ENCODE data around the gene EIF4H.

The EIF4H gene

DNA sequence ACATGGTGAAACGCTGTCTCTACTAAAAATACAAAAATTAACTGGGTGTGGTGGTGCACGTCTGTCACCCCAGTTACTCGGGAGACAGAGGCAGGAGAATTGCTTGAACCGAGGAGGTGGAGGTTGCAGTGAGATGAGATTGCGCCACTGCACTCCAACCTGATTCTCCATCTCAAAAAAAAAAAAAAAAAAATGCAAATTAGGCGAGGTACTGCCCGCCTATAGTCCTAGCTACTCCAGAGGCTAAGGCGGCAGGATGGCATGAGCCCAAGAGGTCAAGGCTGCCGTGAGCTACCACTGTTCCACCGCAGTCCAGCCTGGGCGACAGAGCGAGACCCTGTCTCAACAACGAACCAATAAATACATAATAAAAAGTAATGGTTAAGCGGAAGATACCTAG lies 1.1 kb upstream of the EIF4H start:
- no peak for TF ChIP-seq TAF1 (IDR thresholded peaks at IDR 0.05; ENCODE audit: borderline replicate concordance, insufficient read depth, low read length)
- TF ChIP-seq, protein P1, sequence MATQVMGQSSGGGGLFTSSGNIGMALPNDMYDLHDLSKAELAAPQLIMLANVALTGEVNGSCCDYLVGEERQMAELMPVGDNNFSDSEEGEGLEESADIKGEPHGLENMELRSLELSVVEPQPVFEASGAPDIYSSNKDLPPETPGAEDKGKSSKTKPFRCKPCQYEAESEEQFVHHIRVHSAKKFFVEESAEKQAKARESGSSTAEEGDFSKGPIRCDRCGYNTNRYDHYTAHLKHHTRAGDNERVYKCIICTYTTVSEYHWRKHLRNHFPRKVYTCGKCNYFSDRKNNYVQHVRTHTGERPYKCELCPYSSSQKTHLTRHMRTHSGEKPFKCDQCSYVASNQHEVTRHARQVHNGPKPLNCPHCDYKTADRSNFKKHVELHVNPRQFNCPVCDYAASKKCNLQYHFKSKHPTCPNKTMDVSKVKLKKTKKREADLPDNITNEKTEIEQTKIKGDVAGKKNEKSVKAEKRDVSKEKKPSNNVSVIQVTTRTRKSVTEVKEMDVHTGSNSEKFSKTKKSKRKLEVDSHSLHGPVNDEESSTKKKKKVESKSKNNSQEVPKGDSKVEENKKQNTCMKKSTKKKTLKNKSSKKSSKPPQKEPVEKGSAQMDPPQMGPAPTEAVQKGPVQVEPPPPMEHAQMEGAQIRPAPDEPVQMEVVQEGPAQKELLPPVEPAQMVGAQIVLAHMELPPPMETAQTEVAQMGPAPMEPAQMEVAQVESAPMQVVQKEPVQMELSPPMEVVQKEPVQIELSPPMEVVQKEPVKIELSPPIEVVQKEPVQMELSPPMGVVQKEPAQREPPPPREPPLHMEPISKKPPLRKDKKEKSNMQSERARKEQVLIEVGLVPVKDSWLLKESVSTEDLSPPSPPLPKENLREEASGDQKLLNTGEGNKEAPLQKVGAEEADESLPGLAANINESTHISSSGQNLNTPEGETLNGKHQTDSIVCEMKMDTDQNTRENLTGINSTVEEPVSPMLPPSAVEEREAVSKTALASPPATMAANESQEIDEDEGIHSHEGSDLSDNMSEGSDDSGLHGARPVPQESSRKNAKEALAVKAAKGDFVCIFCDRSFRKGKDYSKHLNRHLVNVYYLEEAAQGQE (IDR thresholded peaks at IDR 0.05; ENCODE audit: insufficient read depth in 1 of 2, low read depth in 2 of 2, low read length in 2 of 2) = no peak
- no peak for TF ChIP-seq SIN3A (IDR thresholded peaks at IDR 0.05; ENCODE audit: borderline replicate concordance, insufficient read depth, low read length)
- no peak for TF ChIP-seq FOXP2 (optimal IDR thresholded peaks at IDR 0.05; ENCODE audit: borderline replicate concordance, extremely low read depth, extremely low read length, insufficient read depth)
- no peak for TF ChIP-seq POLR2AphosphoS5 (IDR thresholded peaks at IDR 0.05; ENCODE audit: low read depth, low read length)

- TF ChIP-seq FOXP2 (optimal IDR thresholded peaks at IDR 0.05; ENCODE audit: borderline replicate concordance, extremely low read depth, extremely low read length, insufficient read depth) (no peak), POLR2AphosphoS5 (IDR thresholded peaks at IDR 0.05; ENCODE audit: low read depth, low read length) (no peak), SIN3A (IDR thresholded peaks at IDR 0.05; ENCODE audit: borderline replicate concordance, insufficient read depth, low read length) (no peak), TAF1 (IDR thresholded peaks at IDR 0.05; ENCODE audit: borderline replicate concordance, insufficient read depth, low read length) (no peak)
- TF ChIP-seq, protein P1 (IDR thresholded peaks at IDR 0.05; ENCODE audit: insufficient read depth in 1 of 2, low read depth in 2 of 2, low read length in 2 of 2) = no peak
Measured at GRCh38 chr7:74173491-74173865, 678 bp upstream of the EIF4H start.

GRCh38 chr7:74174606-74175082 lies 488 bp downstream of the EIF4H start:
- TF ChIP-seq, protein P1 (IDR thresholded peaks at IDR 0.05; ENCODE audit: insufficient read depth in 1 of 2, low read depth in 2 of 2, low read length in 2 of 2) = no peak
- TF ChIP-seq POLR2AphosphoS5 (IDR thresholded peaks at IDR 0.05; ENCODE audit: low read depth, low read length) = no peak

- TF ChIP-seq TAF1 (IDR thresholded peaks at IDR 0.05; ENCODE audit: borderline replicate concordance, insufficient read depth, low read length) (no peak), POLR2AphosphoS5 (IDR thresholded peaks at IDR 0.05; ENCODE audit: low read depth, low read length) (no peak)
- TF ChIP-seq, protein P1 (IDR thresholded peaks at IDR 0.05; ENCODE audit: insufficient read depth in 1 of 2, low read depth in 2 of 2, low read length in 2 of 2) = no peak
Measured at GRCh38 chr7:74175340-74175739, 1.2 kb downstream of the EIF4H start.

GRCh38 chr7:74176555-74176954 lies 2.4 kb downstream of the EIF4H start:
- TF ChIP-seq FOXP2 (optimal IDR thresholded peaks at IDR 0.05; ENCODE audit: borderline replicate concordance, extremely low read depth, extremely low read length, insufficient read depth) (no peak), SIN3A (IDR thresholded peaks at IDR 0.05; ENCODE audit: borderline replicate concordance, insufficient read depth, low read length) (no peak), TAF1 (IDR thresholded peaks at IDR 0.05; ENCODE audit: borderline replicate concordance, insufficient read depth, low read length) (no peak)

Measured in PFSK-1 (cell line).